HG03469 (cell line): ENCODE measurements around the gene LCNL1.

Source experiments
- ATAC-seq: cut with Tn5 transposase; IDR thresholded peaks from one replicate; pipeline ENCODE4 v1.9.1; 2021; ENCODE audit warnings: mild to moderate bottlenecking, moderate library complexity, moderate number of reproducible peaks; ENCODE audit not compliant: unreplicated experiment

The LCNL1 gene

GRCh38 chr9:136958473-136958872 is 24.3 kb upstream of the LCNL1 start:
- ATAC-seq: no peak

DNA sequence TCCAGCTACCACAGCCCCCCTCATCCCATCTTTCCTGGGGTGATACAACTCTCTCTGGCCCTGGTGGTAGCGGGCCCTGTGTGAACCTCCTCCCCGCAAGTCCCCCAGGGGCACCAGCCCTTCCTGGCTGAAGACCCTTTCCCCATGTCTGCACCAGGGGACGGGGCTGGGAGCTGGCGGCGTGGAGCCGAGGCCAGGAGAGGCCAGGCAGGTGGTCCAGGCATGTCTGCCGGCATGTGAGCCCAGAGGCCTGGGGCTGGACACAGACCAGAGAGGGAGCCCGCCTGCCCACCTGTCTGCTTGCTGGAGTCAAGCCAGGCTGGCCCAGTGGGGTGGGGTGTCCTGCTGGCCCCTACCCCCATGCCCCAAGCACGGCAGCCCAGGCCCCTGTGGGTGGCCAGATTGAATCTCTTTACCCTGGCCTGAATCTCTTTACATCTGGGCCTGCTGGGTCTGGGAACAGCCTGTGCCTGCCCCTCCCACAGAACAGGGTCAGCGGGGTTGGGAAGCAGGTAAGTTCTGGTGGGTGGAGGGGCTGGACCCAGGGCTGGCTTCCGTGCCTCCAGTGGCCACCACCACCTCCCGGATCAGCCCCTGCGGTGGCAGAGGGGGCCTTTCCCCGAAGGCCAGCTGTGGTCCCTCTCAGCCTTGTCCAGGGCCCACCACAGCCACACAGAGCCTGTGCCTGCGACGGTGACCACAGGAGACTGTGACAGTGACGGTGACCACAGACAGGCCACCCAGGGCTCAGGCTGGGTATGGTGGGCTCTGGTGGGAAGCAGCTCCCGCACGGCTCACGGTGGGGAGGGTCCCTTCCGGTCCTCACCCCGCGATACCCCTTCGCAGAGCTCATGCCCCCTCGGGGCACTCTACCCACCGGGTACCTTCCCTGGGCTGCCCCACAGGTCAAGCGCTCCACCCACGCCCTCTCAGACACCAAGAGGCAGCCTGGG is 23.6 kb upstream of the LCNL1 start:
- no peak for ATAC-seq

- ATAC-seq: no peak
Observed at GRCh38 chr9:136960212-136960937, 22.4 kb upstream of the LCNL1 start.

GRCh38 chr9:136960938-136961275 is 21.9 kb upstream of the LCNL1 start:
- no peak for ATAC-seq

DNA sequence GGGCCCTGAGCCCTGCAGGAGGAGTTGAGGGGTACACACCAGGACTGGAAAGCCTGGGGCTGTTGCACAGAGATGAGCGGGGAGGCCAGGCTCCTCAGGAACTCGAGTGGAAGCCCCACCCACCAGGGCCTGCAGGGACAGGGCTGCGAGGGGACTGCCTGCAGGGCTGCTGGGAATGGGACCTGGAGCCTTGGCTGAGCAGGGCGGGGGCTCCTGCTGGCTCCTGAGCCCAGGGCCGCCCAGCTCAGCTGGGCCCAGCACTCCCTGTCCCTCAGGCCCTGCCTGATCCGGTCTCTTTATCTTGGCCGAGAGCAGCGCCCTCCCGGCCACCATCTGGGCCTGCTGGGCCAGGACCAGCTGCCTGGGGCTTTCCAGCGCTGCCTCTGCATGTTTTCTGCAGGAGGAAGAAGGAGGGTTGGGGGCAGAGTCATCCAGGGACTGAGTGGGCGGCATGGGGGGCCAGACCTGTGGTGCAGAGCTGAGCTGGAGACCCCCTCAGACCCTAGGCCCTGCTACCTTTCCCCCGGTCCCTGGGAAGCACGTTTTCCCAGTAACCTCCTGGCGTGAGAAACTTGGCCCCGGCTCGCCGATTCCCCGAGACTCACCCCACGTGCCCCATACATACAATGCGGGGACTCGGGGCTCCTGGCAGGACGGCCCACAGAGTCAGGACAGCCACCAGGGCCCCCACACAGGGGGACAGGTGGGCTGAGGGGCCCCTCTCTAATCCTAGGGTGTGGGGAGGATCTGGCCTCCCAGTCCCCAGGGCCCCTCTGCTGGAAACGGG is 21.3 kb upstream of the LCNL1 start:
- ATAC-seq: no peak

DNA sequence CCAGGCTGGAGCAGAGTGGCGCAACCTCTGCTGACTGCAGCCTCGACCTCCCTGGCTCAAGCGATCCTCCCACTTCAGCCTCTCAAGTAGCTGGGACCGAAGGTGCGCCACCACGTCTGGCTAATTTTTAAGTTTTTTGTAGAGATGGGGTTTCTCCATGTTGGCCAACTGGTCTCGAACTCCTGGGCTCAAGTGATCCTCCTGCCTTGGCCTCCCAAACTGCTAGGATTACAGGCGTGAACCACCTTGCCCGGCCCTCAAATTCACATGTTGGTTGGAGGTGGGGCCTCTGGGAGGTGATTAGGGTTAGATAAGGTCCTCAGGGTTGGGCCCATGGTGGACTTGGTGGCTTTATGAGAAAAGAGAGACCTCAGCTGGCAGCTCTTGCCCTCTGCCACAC is 20.6 kb upstream of the LCNL1 start:
- ATAC-seq: no peak

- ATAC-seq: no peak
Observed at GRCh38 chr9:136962701-136963248, 20.0 kb upstream of the LCNL1 start.

- no peak for ATAC-seq
Observed at GRCh38 chr9:136963341-136963740, 19.5 kb upstream of the LCNL1 start.

- ATAC-seq: no peak
Observed at GRCh38 chr9:136963751-136964150, 19.0 kb upstream of the LCNL1 start.

- ATAC-seq: no peak
Observed at GRCh38 chr9:136964171-136964689, 18.6 kb upstream of the LCNL1 start.

DNA sequence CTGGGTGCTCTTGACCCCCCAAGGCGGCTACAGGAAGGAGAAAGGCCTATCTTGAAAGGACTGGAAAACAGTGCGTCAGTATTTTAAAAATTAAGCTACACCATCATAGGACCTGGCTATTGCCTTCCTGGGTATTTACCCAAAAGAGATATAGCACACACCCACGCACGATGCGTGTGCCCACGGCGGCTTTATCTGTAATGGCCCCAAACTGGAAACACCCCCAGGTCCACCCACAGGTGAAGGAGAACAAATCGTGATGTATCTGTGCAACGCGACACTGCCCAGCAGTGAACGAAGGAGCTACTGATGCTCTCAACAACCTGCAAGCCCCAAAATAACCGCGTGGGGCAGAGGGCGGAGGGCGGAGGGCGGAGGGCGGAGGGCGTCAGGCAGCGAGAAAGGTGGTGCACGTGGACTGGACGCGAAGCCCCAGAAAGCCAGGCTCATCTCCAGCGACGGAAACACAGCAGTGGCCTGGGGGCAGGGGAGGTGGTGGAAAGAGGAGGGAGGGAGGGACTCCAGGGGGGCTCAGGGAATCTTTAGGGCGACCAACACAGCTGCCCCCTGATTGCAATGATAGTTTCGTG is 17.9 kb upstream of the LCNL1 start:
- ATAC-seq: no peak

GRCh38 chr9:136965771-136966484 is 16.9 kb upstream of the LCNL1 start:
- no peak for ATAC-seq

- no peak for ATAC-seq
Observed at GRCh38 chr9:136968333-136969127, 14.3 kb upstream of the LCNL1 start.

DNA sequence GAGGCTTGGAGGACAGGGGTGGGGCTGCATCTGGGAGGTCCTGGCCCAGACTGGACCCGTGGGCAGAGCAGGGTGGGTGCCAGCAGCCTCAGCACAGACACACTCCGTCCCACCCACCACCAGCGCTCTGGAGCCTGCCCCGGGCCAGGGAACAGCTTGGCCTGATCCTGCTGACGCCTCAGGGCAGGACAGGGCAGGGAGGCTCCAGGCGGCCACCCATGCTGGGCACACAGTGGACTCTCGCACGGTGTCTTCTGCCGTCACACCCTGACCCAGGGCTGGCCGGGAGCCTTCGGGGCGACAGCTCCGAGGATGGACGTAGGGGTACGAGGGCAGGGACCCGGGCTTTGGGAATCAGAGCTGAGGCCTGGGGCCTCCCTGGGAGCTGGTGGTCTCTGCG is 13.6 kb upstream of the LCNL1 start:
- ATAC-seq: no peak

- ATAC-seq: no peak
Observed at GRCh38 chr9:136969774-136970173, 13.0 kb upstream of the LCNL1 start.

GRCh38 chr9:136970361-136970760 is 12.4 kb upstream of the LCNL1 start:
- no peak for ATAC-seq

DNA sequence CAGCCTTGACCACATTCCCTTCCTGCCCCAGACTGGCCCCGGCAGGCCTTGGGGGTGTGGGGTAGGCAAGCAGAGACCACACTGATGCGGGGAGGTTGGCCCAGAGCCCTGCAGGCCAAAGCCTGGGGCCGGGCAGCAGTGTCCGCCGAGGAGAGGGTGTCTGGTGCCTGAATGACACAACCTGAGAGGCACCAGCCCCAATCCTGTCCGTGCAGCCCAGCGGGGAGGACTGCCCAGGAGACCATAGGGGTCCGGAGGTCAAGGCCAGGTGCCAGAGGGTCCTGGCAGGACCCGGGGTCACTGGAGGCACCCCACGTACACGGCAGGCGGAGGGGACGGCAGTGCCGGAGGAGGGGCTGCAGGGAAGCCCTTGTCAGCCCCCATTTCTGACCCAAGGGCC is 11.0 kb upstream of the LCNL1 start:
- ATAC-seq: no peak

GRCh38 chr9:136972335-136972734 is 10.5 kb upstream of the LCNL1 start:
- ATAC-seq: no peak

DNA sequence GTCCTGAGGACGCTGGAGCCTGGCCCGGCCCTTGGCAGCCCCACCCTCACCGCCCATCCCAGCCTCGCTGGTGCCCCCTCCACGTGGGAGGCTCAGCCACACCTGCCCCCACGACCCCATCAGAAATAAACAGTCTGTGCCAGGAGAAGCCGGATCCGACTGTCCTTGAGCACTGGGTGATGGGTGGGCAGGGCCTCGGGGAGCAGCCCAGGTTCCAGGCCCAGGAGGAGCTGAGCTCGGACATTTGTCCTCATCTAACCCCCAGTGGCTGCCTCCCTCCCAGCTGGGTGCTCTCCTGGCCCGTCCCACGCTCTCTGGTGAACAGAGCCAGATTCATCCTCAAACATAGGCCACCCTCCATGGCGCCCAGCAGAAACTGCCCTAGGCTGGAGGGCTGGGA is 10.1 kb upstream of the LCNL1 start:
- no peak for ATAC-seq
